NCI-H2081 treated with DMSO at 0.1 percent for 48 hours (cell line): ENCODE data around the gene CTXN1.

Experiments used
- DNase-seq: peaks from one replicate; lab custom pipeline; 2025; lab: John Stamatoyannopoulos, UW

The CTXN1 gene

GRCh38 chr19:7914099-7914498 lies 11.8 kb downstream of the CTXN1 start:
- no peak for DNase-seq

GRCh38 chr19:7913652-7914051 lies 12.3 kb downstream of the CTXN1 start:
- DNase-seq = no peak

DNA sequence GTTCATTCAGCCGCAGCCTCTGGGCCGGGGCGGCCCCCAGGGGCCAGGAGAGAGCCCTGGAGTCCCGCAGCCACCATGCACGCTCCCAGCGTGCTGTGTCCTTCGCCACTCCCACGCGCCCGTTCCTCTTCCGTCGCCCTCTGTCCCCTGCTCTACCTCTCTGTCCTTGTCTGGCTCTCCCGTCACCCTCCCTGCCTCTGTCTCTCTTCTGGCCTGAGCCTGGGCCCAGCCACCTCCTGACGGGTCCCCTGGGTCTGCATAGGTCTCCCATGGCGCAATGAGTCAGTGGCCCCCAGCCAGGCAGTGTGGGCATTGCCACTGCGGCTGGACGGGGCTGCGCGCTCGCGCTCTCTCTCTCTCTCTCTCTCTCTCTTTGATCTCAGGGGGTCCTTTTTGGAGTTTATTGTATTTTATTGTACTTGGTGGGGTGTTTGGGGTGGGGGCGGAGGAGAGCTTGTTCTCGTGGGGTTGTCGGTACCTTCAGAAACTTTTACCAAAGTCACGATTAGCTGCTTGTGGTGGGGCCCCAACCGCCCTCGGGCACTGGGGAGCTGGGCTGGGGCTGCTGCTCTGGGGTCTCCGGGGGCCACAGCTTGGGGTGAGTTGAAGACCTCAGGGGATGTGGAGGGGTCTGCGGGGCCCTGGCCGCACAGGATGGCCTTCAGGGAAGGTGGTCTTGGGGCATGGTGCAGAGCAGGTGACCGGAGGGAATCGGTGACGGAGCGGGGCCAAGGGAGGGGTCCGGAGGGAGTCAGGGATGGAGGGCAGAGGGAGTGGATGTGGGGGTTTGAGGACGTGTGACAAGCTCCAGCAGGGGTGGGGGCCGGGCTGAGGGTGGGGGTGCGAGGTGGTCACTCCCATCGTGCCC lies 13.0 kb downstream of the CTXN1 start:
- DNase-seq = no peak

GRCh38 chr19:7912144-7912696 lies 13.7 kb downstream of the CTXN1 start:
- no peak for DNase-seq

GRCh38 chr19:7911508-7912143 lies 14.3 kb downstream of the CTXN1 start:
- no peak for DNase-seq

DNA sequence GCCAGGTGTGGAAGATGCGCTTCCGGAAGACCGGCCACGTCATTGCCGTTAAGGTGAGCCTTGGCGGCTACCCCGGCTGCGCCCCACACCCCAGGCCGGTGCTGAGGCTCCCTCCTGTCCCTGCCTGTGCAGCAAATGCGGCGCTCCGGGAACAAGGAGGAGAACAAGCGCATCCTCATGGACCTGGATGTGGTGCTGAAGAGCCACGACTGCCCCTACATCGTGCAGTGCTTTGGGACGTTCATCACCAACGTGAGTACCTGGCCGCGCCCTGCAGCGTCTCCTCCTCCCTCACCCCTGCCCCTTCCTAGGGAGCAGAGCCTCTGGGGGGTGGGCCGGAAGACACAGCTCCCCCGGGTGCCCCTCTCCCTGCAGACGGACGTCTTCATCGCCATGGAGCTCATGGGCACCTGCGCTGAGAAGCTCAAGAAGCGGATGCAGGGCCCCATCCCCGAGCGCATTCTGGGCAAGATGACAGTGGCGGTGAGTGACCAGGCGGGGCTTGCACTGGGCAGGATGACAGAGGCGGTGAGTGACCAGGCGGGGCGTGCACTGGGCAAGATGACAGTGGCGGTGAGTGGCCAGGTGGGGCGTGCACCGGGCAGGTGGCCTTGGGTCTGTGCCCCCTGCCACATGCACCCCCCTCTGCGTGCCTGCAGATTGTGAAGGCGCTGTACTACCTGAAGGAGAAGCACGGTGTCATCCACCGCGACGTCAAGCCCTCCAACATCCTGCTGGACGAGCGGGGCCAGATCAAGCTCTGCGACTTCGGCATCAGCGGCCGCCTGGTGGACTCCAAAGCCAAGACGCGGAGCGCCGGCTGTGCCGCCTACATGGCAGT lies 15.4 kb downstream of the CTXN1 start:
- no peak for DNase-seq

- no peak for DNase-seq
Measured at GRCh38 chr19:7909471-7910067, 16.4 kb downstream of the CTXN1 start.

GRCh38 chr19:7908742-7909461 lies 17.0 kb downstream of the CTXN1 start:
- DNase-seq = no peak

DNA sequence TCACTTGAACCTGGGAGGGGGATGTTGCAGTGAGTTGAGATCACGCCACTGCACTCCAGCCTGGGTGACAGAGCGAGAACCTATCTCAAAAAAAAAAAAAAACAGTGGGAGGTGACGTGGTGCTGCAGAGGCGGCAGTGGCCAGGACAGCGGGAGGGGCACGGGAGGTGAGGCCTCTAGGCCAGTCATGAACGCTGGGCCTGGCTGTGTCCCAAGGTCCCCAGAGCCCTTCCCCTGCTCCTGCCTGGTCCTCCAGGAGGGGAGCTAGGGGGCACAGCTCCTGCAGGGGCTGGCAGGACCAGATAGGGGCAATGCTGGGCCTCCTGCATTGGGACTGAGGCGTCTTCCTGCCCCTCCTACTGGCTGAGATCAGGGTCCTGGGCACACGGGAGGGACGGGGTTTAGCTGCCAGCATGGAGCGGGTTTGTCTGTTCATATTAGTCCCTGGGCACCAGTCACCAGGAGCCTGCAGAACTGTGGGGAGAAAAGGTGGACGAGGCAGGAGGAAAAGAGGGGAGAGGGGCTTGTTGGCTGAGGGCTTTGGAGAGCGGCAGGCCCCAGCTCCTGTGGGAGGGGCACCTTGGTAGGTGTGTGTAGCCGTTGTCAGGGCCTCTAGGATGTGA lies 17.7 kb downstream of the CTXN1 start:
- DNase-seq = no peak

DNA sequence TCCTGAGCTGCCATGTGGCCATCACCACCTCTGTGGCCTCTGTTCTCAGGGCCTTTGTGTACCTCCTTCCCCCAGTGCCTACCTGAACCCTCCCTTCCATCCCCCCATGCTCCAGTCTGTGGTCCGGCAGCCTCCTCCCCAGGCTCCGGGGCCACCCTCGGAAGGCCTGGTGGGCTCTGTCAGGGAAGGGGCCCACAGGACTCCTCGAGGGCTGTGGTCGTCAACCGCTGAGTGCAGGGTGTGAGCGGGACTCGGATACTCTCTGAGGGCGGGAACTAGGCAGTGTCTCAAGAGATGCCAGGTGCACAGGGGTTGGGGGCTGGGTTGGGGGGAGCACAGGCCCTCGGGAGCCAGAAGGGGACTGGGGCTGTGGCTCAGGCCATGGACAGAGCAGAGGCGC lies 18.4 kb downstream of the CTXN1 start:
- DNase-seq = no peak

- DNase-seq = no peak
Measured at GRCh38 chr19:7907122-7907521, 18.8 kb downstream of the CTXN1 start.

DNA sequence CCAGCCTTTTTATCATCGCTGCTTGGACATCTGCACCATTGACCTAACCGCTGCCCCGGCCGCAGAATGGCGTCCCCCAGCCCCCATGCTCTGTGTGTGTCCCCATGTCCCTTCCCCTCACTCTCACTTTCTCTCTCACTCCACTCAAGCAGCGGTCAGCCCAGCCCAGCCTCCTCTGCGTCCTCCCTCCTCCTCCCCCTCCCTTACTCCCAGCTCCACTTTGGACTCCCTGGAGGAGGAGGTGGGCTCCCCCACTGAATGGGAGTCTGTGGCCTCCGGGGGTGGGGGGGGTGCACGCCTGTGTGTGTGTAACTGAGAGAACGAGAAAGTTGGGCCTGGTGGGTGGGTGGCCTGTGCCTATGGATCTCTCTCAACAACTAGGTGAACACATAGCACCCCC lies 20.1 kb downstream of the CTXN1 start:
- DNase-seq = no peak

DNA sequence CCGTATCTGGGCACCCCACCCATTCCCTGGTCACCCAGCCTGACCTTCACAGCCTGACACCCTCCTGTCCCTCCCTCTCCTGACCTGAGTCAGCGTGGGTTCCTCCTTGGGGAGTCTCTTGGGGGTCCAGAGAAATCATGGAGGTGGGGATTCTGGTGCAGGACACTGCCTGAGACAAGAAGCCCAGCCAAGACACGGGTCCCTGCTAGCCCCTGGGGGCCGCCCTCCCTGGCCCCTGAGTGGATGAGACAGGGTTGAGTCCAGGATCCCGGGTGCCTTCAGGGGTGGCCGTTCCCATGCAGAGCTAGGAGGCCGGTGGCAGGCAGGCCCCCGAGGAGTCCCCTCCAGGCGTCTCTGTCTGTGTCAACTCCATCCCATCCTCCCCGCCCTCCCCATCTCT lies 20.7 kb downstream of the CTXN1 start:
- DNase-seq = no peak

GRCh38 chr19:7904074-7905020 lies 21.6 kb downstream of the CTXN1 start:
- no peak for DNase-seq

DNA sequence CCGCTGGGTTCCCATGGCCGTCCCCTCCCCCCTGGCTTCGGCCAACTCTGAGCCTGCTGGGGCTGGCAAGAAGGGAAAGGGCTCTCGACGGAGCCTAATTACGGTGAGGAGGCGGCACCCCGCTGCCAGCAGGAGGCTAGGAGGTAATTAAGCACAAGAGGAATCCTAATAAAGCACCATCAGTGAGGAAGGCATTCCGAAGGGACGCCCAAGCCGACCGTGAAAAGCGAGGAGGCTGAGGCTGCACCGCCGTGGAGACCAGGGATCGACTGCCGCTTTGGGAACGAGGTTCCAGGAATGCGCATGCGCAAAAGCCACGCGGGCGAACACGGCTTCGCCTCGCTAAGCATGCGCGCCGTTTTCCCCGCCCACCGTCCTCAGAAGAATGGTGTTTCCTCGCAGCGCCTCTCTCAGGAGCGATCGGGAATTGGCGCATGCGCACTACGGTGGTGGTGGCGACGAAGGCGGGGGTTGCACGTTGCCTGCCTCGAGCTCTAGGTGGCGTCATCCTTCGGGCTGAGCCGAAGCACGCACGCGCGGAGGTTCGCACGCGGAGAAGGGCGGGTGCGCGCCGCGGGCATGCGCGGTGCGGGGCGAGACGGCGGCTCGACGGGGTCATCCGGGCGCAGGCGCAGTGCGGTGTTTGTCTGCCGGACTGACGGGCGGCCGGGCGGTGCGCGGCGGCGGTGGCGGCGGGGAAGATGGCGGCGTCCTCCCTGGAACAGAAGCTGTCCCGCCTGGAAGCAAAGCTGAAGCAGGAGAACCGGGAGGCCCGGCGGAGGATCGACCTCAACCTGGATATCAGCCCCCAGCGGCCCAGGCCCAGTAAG lies 22.5 kb downstream of the CTXN1 start, which contains the start of gene MAP2K7:
MAP2K7 (plus strand) TSS at position 634 of the 830 bp plus-strand sequence; CDS start at position 702, 68 bp downstream.
- DNase-seq = peak; percentile 98

DNA sequence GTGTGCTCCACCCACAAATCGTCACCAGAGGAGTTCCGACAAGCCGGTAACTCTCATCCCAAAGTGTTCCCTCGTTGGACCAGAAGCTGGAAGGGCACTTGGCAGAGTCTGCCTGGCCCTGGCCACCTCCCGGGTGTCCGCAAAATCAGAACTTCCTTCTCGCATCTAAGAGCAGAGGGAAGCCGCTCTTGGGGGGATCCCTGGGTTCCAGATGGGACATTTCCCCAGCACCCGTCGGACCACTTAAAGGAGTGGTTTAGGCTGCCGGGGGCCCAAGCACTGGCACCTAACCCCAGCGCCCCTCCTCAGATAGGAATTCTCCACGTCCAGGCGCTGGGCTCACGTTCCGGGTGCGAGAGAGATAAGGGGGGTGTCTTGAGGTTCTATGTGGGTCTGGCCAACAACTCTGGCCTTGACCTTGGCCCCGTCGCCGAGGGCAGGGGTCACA lies 23.1 kb downstream of the CTXN1 start:
- DNase-seq = no peak

DNA sequence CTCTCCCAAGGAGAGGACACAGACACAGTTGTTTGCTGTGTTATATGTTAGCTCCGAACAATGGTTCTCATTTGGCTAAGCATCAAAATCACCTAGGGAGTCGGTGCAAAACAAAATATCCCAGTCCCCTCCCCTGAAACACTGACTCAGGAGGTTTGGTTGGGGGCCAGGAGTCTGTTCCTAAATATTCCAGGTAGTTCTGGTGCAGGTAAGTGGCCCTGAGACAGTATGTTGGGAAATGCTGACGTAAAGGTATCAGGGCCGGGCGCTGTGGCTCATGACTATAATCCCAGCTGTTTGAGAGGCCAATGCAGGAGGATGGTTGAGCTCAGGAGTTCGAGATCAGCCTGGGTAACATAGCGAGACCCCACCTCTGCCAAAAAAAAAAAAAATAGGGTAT lies 24.6 kb downstream of the CTXN1 start:
- DNase-seq = no peak

- no peak for DNase-seq
Measured at GRCh38 chr19:7900931-7901330, 25.0 kb downstream of the CTXN1 start.
